Subcutaneous abdominal adipose tissue (tissue), 5 donors: ENCODE data around the gene ABHD11.
"Not testable (repeated sequence)": the region's sequence is repeated elsewhere in the genome, so short reads cannot be mapped to it uniquely, and the experiment has no call there.

ENCODE experiments used
- H3K27ac ChIP-seq: one replicate; pipeline ENCODE4 v1.7.0; 2013; ENCODE audit warnings: low read depth, mild to moderate bottlenecking, inconsistent platforms, low read length, moderate library complexity
- H3K27me3 ChIP-seq, 5 donors: one replicate each; pipeline ENCODE4 v1.7.0; 2013; ENCODE audit warnings: low read length in 5 of 5, inconsistent platforms in 1 of 5; ENCODE audit not compliant: control insufficient read depth in 5 of 5, insufficient read depth in 4 of 5
- H3K36me3 ChIP-seq, 5 donors: one replicate each; pipeline ENCODE4 v1.7.0; 2013; ENCODE audit warnings: low read length in 5 of 5; ENCODE audit not compliant: control insufficient read depth in 5 of 5, insufficient read depth in 5 of 5
- H3K4me1 ChIP-seq, 5 donors: one replicate each; pipeline ENCODE4 v1.7.0; 2013; ENCODE audit warnings: low read length in 5 of 5, mild to moderate bottlenecking in 3 of 5, moderate library complexity in 1 of 5; ENCODE audit not compliant: control insufficient read depth in 5 of 5, insufficient read depth in 5 of 5
- H3K4me3 ChIP-seq, 5 donors: one replicate each; pipeline ENCODE4 v1.7.0; 2013; ENCODE audit warnings: low read length in 5 of 5, low read depth in 1 of 5
- H3K9ac ChIP-seq, 5 donors: one replicate each; pipeline ENCODE4 v1.7.0; 2013; ENCODE audit warnings: low read length in 5 of 5, mild to moderate bottlenecking in 4 of 5, moderate library complexity in 3 of 5
- H3K9me3 ChIP-seq, 5 donors: one replicate each; pipeline ENCODE4 v1.7.0; 2013; ENCODE audit warnings: low read length in 5 of 5; ENCODE audit not compliant: control insufficient read depth in 5 of 5
- donor health status: healthy.
- donor health status: healthy.
- donor health status: healthy.
- donor health status: healthy.
- donor health status: healthy.

Gene ABHD11

GRCh38 chr7:73738612-73739386, at the start of gene ABHD11:
TSS of gene ABHD11 (minus strand) at chr7:73738802. CDS start at chr7:73738770, 32 bp downstream.
- Histone ChIP-seq H3K9ac (peak within 1 kb of the TSS in 4 of 5 donors; percentile 77 to 85 (median 80)), H3K27me3 (no peaks in the 10 kb centered on the region), H3K27ac (peak within 1 kb of the TSS; percentile 37), H3K36me3 (peaks cover 0 to 21% (median 16%) of the 10 kb centered on the region in 5 donors), H3K4me3 (peak within 1 kb of the TSS; percentile 72 to 91 (median 86)), H3K4me1 (peaks cover 4 to 45% (median 38%) of the 10 kb centered on the region in 5 donors), H3K9me3 (no peaks in the 10 kb centered on the region)

GRCh38 chr7:73787786-73788048, 49.1 kb upstream of the ABHD11 start:
- not testable (repeated sequence) for H3K4me1 ChIP-seq, H3K36me3 ChIP-seq, H3K27ac ChIP-seq, H3K9me3 ChIP-seq, H3K4me3 ChIP-seq, H3K27me3 ChIP-seq, H3K9ac ChIP-seq

GRCh38 chr7:73786588-73786987, 48.0 kb upstream of the ABHD11 start:
- H3K36me3 ChIP-seq, result no peaks in the 10 kb centered on the region
- H3K9me3 ChIP-seq, result no peaks in the 10 kb centered on the region
- H3K27me3 ChIP-seq, result no peaks in the 10 kb centered on the region
- no peak overlapping the region for H3K9ac ChIP-seq
- H3K27ac ChIP-seq, result no peak overlapping the region
- H3K4me1 ChIP-seq, result no peaks in the 10 kb centered on the region
- H3K4me3 ChIP-seq, result no peak overlapping the region

GRCh38 chr7:73779517-73779916, 40.9 kb upstream of the ABHD11 start:
- Histone ChIP-seq H3K4me1 (no peaks in the 10 kb centered on the region), H3K9ac (no peak overlapping the region), H3K27me3 (no peaks in the 10 kb centered on the region), H3K9me3 (no peaks in the 10 kb centered on the region), H3K27ac (no peak overlapping the region), H3K36me3 (no peaks in the 10 kb centered on the region), H3K4me3 (no peak overlapping the region)

GRCh38 chr7:73778801-73779389, 40.3 kb upstream of the ABHD11 start:
- H3K4me3 ChIP-seq, result no peak overlapping the region
- H3K27me3 ChIP-seq, result peaks cover 0 to 2% (median 0%) of the 10 kb centered on the region in 5 donors
- peaks cover 0 to 3% (median under 1%) of the 10 kb centered on the region in 5 donors for H3K4me1 ChIP-seq
- no peak overlapping the region for H3K9ac ChIP-seq
- no peak overlapping the region for H3K27ac ChIP-seq
- H3K36me3 ChIP-seq, result no peaks in the 10 kb centered on the region
- H3K9me3 ChIP-seq, result no peaks in the 10 kb centered on the region

- no peaks in the 10 kb centered on the region for H3K9me3 ChIP-seq
- H3K4me1 ChIP-seq, result peaks cover 0 to 15% (median 9%) of the 10 kb centered on the region in 5 donors
- no peaks in the 10 kb centered on the region for H3K36me3 ChIP-seq
- no peak overlapping the region for H3K4me3 ChIP-seq
- no peak overlapping the region for H3K27ac ChIP-seq
- no peak overlapping the region for H3K9ac ChIP-seq
- peaks cover 11 to 17% (median 15%) of the 10 kb centered on the region in 5 donors for H3K27me3 ChIP-seq
Observed at GRCh38 chr7:73774923-73775322, 36.3 kb upstream of the ABHD11 start.

GRCh38 chr7:73773700-73774517, 35.3 kb upstream of the ABHD11 start:
- Histone ChIP-seq H3K9me3 (no peaks in the 10 kb centered on the region), H3K36me3 (no peaks in the 10 kb centered on the region), H3K4me3 (no peak overlapping the region), H3K27ac (no peak overlapping the region), H3K9ac (no peak overlapping the region), H3K27me3 (peaks cover 20 to 27% (median 24%) of the 10 kb centered on the region in 5 donors), H3K4me1 (peaks cover 0 to 25% (median 14%) of the 10 kb centered on the region in 5 donors)

- Histone ChIP-seq H3K9ac (no peak overlapping the region), H3K27ac (no peak overlapping the region), H3K9me3 (no peaks in the 10 kb centered on the region), H3K4me3 (no peak overlapping the region), H3K4me1 (peaks cover 0 to 28% (median 18%) of the 10 kb centered on the region in 5 donors), H3K36me3 (no peaks in the 10 kb centered on the region), H3K27me3 (peaks cover 31 to 40% (median 38%) of the 10 kb centered on the region in 5 donors)
Observed at GRCh38 chr7:73770860-73771670, 32.5 kb upstream of the ABHD11 start.

- Histone ChIP-seq H3K9ac (no peak within 1 kb of the TSS), H3K27me3 (peaks cover 31 to 40% (median 38%) of the 10 kb centered on the region in 5 donors), H3K27ac (no peak within 1 kb of the TSS)
Observed at GRCh38 chr7:73770002-73770859, 31.6 kb upstream of the ABHD11 start, which contains the start of gene CLDN3. TSS of gene CLDN3 (minus strand) at chr7:73770270. CDS start at chr7:73770049, 221 bp downstream.

More at GRCh38 chr7:73770002-73770859, 31.6 kb upstream of the ABHD11 start, which contains the start of gene CLDN3:
- H3K36me3 ChIP-seq, result no peaks in the 10 kb centered on the region
- peaks cover 0 to 28% (median 18%) of the 10 kb centered on the region in 5 donors for H3K4me1 ChIP-seq
- no peaks in the 10 kb centered on the region for H3K9me3 ChIP-seq
- H3K4me3 ChIP-seq, result peak within 1 kb of the TSS in 3 of 5 donors; percentile 22 to 34 (median 22)
